B cell (primary cell): ENCODE data around the gene ALKBH2.

Experiments
- EZH2 ChIP-seq: IDR thresholded peaks from 2 replicates; pipeline ENCODE4 v1.6.1; 2012; ENCODE audit warnings: borderline replicate concordance, low read depth, mild to moderate bottlenecking, moderate library complexity, low read length; ENCODE audit not compliant: insufficient read depth, poor library complexity, severe bottlenecking
- TF ChIP-seq, protein P1 (sequence below): fragments of 200-600 bp; IDR thresholded peaks from one replicate; pipeline ENCODE4 v1.8.0; 2022; ENCODE audit warnings: antibody characterized with exemption, mild to moderate bottlenecking

DNA sequence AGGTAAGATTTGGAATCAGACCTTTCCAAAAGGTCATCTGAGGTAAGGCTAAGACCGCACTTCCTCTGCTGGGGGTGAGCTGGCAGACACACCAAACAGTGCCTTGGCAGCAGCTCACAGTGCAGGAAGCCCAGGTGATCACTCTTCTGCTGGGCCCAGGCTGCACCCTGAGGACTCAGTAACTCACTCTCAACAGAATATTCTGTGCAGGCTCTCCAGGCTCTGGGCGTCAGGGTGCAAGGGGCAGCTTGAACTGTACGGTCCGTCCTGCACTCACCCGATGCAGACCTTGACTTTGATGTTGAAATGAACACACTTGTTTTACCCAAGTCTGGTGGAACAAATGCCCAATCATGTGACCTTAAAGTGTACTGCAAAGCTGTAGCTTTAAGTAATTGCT lies 6.0 kb downstream of the ALKBH2 start:
- TF ChIP-seq, protein P1, sequence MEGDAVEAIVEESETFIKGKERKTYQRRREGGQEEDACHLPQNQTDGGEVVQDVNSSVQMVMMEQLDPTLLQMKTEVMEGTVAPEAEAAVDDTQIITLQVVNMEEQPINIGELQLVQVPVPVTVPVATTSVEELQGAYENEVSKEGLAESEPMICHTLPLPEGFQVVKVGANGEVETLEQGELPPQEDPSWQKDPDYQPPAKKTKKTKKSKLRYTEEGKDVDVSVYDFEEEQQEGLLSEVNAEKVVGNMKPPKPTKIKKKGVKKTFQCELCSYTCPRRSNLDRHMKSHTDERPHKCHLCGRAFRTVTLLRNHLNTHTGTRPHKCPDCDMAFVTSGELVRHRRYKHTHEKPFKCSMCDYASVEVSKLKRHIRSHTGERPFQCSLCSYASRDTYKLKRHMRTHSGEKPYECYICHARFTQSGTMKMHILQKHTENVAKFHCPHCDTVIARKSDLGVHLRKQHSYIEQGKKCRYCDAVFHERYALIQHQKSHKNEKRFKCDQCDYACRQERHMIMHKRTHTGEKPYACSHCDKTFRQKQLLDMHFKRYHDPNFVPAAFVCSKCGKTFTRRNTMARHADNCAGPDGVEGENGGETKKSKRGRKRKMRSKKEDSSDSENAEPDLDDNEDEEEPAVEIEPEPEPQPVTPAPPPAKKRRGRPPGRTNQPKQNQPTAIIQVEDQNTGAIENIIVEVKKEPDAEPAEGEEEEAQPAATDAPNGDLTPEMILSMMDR, result no peak
- no peak for TF ChIP-seq EZH2
